ENCODE measurements around the gene ALDH3B1.

The ALDH3B1 gene

DNA sequence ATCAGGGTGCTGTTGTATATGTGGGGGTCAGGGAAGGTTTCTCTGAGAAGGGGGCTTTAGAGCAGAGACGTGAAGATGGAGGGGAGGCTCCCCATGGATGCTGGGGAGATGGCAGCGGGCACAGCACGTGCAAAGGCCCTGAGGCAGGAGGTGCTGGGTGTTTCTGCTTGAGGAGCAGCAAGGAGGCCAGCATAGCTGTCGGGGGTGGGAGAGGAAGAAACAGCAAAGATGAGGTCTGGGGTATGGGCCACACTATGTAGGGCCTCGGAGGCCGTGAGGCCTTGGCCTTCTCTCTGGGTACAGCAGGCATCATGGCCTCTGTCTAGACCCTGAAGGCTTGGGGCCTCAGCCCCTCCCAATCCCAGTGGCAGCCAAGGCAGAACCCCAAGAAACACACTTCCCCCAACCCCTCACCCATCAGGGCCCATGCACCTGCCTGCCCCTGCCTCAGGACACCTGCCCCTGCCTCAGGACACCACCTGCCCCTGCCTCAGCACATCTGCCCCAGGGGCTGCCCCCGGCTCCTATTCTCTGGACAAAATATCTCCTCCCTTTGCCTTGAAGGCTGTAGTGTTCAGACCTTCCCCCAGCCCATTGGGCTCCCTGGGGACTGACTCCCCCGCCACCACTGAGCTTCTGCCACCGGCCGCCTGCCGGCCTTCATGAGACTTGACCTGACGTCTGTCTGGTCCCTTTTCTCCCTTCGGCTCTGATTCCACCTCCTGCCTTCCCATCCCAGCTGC lies 6.2 kb downstream of the ALDH3B1 start:
- H3K27ac ChIP-seq, result no peak overlapping the region
- TF ChIP-seq, protein P1, sequence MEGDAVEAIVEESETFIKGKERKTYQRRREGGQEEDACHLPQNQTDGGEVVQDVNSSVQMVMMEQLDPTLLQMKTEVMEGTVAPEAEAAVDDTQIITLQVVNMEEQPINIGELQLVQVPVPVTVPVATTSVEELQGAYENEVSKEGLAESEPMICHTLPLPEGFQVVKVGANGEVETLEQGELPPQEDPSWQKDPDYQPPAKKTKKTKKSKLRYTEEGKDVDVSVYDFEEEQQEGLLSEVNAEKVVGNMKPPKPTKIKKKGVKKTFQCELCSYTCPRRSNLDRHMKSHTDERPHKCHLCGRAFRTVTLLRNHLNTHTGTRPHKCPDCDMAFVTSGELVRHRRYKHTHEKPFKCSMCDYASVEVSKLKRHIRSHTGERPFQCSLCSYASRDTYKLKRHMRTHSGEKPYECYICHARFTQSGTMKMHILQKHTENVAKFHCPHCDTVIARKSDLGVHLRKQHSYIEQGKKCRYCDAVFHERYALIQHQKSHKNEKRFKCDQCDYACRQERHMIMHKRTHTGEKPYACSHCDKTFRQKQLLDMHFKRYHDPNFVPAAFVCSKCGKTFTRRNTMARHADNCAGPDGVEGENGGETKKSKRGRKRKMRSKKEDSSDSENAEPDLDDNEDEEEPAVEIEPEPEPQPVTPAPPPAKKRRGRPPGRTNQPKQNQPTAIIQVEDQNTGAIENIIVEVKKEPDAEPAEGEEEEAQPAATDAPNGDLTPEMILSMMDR (conservative IDR thresholded peaks at IDR 0.05), result no peak
- no peak for TF ChIP-seq ZFX (IDR thresholded peaks at IDR 0.05)

- no peak overlapping the region for H3K27ac ChIP-seq
Observed at GRCh38 chr11:68016904-68017817, 7.0 kb downstream of the ALDH3B1 start.

DNA sequence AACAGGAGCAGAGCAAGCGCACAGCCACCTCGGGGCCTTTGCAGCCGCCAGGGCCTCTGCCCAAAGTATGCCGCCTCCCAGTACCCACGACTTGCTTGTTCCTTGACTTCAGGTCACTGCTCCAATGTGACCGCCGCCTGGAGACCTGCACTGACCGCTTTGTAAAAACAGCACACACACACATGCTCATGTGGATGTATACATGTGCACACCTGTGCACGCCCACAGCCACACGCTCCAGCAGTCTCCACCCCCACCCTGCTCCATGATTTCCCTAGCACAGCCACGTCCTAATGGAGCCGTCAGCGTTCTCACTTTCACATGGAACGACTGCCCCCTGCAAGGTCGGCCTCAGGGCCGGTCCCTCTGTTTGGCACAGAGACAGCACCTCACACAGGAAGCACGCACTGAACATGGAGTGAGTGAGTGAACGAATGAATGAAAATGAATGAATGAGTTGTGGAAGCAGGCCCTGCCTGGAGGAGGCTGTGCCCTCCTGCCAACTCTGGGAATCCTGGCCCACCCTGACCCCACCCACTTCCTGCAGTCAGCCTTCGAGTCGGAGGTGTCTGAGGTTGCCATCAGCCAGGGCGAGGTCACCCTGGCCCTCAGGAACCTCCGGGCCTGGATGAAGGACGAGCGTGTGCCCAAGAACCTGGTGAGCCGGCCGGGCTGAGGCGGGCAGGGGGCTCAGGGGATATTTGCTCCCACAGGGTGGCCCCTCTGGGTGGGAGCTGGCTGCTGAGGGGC lies 8.0 kb downstream of the ALDH3B1 start:
- TF ChIP-seq ZFX (IDR thresholded peaks at IDR 0.05), result no peak
- TF ChIP-seq, protein P1 (conservative IDR thresholded peaks at IDR 0.05), result no peak
- no peak overlapping the region for H3K27ac ChIP-seq

More at GRCh38 chr11:68016904-68017817, 7.0 kb downstream of the ALDH3B1 start:
- TF ChIP-seq, protein P1 (conservative IDR thresholded peaks at IDR 0.05), result no peak
- no peak for TF ChIP-seq ZFX (IDR thresholded peaks at IDR 0.05)

GRCh38 chr11:68018730-68019190 lies 8.6 kb downstream of the ALDH3B1 start:
- TF ChIP-seq, protein P1 (conservative IDR thresholded peaks at IDR 0.05), result no peak
- no peak for TF ChIP-seq ZFX (IDR thresholded peaks at IDR 0.05)
- H3K27ac ChIP-seq, result no peak overlapping the region

DNA sequence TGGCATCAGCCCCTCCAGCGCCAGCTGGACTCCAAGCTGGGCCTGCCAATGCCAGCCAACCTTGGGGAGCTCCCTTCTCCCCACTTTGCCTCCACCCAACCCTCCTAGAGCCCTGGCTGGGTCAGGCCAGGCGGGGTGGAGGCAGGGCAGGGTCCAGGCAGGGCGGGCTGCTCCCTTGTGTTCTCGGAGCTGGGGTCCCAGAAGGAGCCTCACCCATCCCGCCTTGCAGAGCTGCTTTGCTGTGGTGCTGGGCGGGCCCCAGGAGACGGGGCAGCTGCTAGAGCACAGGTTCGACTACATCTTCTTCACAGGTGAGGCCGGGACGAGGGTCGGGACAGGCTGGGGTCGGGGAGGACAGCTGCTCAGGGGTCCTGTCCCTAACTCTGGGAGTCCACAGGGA lies 9.4 kb downstream of the ALDH3B1 start:
- no peak overlapping the region; the same call in 1 of the 2 replicates for H3K27ac ChIP-seq
- TF ChIP-seq, protein P1 (conservative IDR thresholded peaks at IDR 0.05), result no peak
- no peak for TF ChIP-seq ZFX (IDR thresholded peaks at IDR 0.05)

DNA sequence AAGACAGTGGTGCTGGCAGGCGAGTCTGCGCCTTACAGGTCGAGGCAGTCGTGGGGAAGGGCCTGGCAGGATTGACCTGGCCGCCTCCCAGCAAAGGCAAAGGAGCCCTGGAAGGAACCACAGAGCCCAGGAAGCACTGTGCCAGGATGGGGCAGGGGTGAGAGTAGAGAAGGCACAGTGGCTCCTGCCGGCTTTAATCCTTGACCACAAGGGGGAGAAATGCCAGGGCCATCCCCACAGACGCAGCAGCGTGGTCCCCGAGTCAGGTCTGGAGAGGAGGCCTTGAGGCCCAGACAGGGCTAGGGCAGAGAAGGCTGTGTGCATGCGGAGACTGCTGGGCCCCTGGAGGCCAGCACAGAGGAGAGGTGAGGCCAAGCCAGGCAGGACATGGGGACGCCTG lies 10.4 kb downstream of the ALDH3B1 start:
- TF ChIP-seq, protein P1 (conservative IDR thresholded peaks at IDR 0.05), result peak; percentile 52; the same call in 1 of the 2 replicates
- TF ChIP-seq ZFX (IDR thresholded peaks at IDR 0.05), result peak; percentile 26; the same call in 1 of the 2 replicates
- H3K27ac ChIP-seq, result peak overlapping the region; percentile 42
